ENCODE results near the gene GGA1. TPM values are rescaled to one million over a fixed set of nuclear protein-coding genes. Genes with fewer than 3 reads are reported as not detected.
A peak's percentile ranks its signal among the peaks of the same experiment; 100 is the strongest.

The GGA1 gene
- total RNA-seq, 2 donors from 2014 or later = 43.9 to 146 TPM

- Histone ChIP-seq H3K4me1 (replicated peaks) (peaks cover 16% of the 10 kb centered on the region), H3K4me3 (no peak overlapping the region), H3K9me3 (no peaks in the 10 kb centered on the region), H3K36me3 (no peaks in the 10 kb centered on the region), H3K27ac (no peak overlapping the region), H3K27me3 (replicated peaks; ENCODE audit: insufficient read depth) (no peaks in the 10 kb centered on the region)
- TF ChIP-seq POLR2A (IDR thresholded peaks at IDR 0.05) = no peak
- TF ChIP-seq CTCF (IDR thresholded peaks at IDR 0.05) = no peak
- TF ChIP-seq POLR2AphosphoS5 (IDR thresholded peaks at IDR 0.05) = no peak
- no peak for DNase-seq (ENCODE audit: low spot score)
- intact Hi-C loops (cut with DNase I) = no loop called here
- WGBS = 70% methylated on average over 11 of the region's 11 CpGs
Observed at GRCh38 chr22:37672920-37673455, 64.4 kb downstream of the GGA1 start.

GRCh38 chr22:37674248-37674647 lies 65.6 kb downstream of the GGA1 start:
- H3K27ac ChIP-seq = peak overlapping the region; percentile 85 to 91
- no peaks in the 10 kb centered on the region for H3K9me3 ChIP-seq
- H3K4me1 ChIP-seq (replicated peaks) = peaks cover 16% of the 10 kb centered on the region
- no peak overlapping the region for H3K4me3 ChIP-seq
- H3K27me3 ChIP-seq (replicated peaks; ENCODE audit: insufficient read depth) = no peaks in the 10 kb centered on the region
- intact Hi-C loops (cut with DNase I) = no loop called here
- WGBS = 87% methylated on average over 12 of the region's 12 CpGs
- H3K36me3 ChIP-seq = no peaks in the 10 kb centered on the region
- no peak for TF ChIP-seq POLR2A (IDR thresholded peaks at IDR 0.05)
- TF ChIP-seq CTCF (IDR thresholded peaks at IDR 0.05) = no peak
- TF ChIP-seq POLR2AphosphoS5 (IDR thresholded peaks at IDR 0.05) = no peak
- DNase-seq (ENCODE audit: low spot score) = no peak

GRCh38 chr22:37674951-37675929 lies 66.6 kb downstream of the GGA1 start, which contains the start of gene LGALS1:
LGALS1 (plus strand) TSS chr22:37675636; CDS start chr22:37675703, 67 bp downstream.
- intact Hi-C loops (cut with DNase I) = loop anchor here (5.0 kb wide), 1 partner anchor 33 kb away; no protein-coding TSS in a partner anchor
- DNase-seq (ENCODE audit: low spot score) = peak; percentile 91
- Histone ChIP-seq H3K27me3 (replicated peaks; ENCODE audit: insufficient read depth) (no peaks in the 10 kb centered on the region), H3K4me1 (replicated peaks) (peaks cover 16% of the 10 kb centered on the region), H3K27ac (peak within 1 kb of the TSS; percentile 85 to 91), H3K9me3 (no peaks in the 10 kb centered on the region), H3K4me3 (peak within 1 kb of the TSS; percentile 38 to 49), H3K36me3 (no peaks in the 10 kb centered on the region)
- WGBS = 2% methylated on average over 33 of the region's 34 CpGs
- TF ChIP-seq POLR2AphosphoS5 (IDR thresholded peaks at IDR 0.05) (peak; percentile 88), POLR2A (IDR thresholded peaks at IDR 0.05) (peak; percentile 44), CTCF (IDR thresholded peaks at IDR 0.05) (peak in 3 of 4 experiments; percentile 18 to 30 (median 29))

- Histone ChIP-seq H3K4me3 (peak overlapping the region; percentile 38 to 49), H3K36me3 (no peaks in the 10 kb centered on the region), H3K4me1 (replicated peaks) (peaks cover 16% of the 10 kb centered on the region), H3K9me3 (no peaks in the 10 kb centered on the region), H3K27me3 (replicated peaks; ENCODE audit: insufficient read depth) (no peaks in the 10 kb centered on the region), H3K27ac (peak overlapping the region; percentile 85 to 91)
- 3% methylated on average over 17 of the region's 17 CpGs for WGBS
- TF ChIP-seq POLR2A (IDR thresholded peaks at IDR 0.05) (no peak), POLR2AphosphoS5 (IDR thresholded peaks at IDR 0.05) (no peak), CTCF (IDR thresholded peaks at IDR 0.05) (no peak)
- intact Hi-C loops (cut with DNase I) = loop anchor here (5.0 kb wide), 1 partner anchor 34 kb away; no protein-coding TSS in a partner anchor
- no peak for DNase-seq (ENCODE audit: low spot score)
Observed at GRCh38 chr22:37675930-37676735, 67.5 kb downstream of the GGA1 start.

Measured in prostate gland (tissue), 2 donors.